ENCODE measurements around the gene SNED1.
A peak's percentile ranks its signal among the peaks of the same experiment; 100 is the strongest.

Gene SNED1

DNA sequence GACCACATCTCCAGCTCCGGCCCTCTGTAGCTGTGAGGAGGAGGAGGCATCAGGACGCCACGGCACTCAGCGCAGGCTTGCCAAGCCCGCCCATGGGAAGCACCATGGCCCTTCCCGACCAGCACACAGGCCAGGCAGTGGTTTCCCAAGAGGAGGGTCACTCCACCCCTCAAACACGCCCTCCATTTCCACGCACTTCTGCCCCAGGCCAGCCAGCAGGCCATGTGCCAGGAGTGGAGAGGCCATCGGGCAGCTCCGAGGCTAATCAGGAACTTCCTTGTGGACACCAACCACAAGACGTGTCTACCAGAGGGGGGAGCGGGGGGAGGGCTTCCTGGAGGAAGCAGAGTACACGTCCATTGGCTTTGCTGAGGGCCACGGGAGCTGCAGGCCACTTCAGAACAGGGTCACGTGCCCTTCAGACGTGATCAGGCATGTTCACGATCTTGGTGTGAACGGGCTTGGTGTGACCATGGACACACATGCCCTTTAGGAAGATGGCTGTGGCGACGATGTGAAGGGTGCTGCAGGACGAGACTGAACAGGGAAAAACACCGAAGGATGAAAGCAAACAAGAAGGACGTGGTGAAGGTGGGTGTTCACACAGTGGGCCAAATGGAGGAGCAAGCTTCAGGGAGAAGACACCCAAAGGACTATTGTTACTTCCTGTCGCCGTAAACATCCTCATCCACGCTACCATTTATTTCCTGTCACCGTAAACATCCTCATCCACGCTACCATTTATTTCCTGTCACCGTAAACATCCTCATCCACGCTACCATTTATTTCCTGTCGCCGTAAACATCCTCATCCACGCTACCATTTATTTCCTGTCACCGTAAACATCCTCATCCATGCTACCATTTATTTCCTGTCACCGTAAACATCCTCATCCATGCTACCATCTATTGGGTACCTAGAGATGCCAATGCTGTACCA lies 110.1 kb downstream of the SNED1 start:
- no peak for DNase-seq (ENCODE audit: low read depth in 2 of 2)

DNA sequence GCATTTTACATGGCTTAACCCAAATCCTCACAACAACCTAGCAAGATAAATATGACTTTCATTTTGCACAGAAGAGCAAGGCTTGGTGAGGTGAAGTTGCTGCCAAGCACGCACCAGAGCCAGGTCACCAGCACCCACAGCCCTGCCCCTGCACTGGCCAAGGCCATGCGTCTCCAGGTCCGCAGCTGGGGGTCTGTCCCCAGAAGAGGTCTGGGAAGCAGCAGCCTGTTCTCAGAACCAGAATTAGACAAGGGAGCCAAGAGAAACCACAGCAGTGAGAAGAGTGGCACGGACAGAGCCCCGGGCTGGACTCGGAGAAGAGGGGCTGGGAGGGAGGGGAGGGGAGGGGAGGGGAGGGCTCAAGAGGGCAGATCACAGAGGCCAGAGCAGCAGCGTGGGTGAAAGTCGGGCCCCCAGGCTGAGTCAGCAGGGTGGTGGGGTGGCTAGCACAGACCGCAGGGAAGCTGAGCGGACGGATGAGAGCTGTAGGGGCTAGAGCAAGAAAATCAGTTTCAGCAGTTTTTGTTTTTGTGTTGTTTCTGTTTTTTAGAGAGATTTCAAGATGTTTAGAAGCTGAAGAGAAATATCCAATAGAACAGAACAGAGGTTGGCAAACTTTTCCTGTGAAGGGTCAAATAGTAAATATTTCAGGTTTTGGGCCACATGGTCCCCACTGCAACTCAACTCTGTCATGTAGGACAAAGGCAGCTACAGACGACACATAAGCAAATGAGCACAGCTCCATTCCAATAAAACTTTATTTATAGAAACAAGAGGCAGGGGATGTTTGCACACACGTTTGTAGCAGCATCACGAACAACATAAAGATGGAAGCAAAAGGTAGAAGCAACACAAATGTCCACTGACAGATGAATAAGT lies 111.0 kb downstream of the SNED1 start:
- peak in 1 of 2 donors; percentile 53 for DNase-seq (ENCODE audit: low read depth in 2 of 2)

DNA sequence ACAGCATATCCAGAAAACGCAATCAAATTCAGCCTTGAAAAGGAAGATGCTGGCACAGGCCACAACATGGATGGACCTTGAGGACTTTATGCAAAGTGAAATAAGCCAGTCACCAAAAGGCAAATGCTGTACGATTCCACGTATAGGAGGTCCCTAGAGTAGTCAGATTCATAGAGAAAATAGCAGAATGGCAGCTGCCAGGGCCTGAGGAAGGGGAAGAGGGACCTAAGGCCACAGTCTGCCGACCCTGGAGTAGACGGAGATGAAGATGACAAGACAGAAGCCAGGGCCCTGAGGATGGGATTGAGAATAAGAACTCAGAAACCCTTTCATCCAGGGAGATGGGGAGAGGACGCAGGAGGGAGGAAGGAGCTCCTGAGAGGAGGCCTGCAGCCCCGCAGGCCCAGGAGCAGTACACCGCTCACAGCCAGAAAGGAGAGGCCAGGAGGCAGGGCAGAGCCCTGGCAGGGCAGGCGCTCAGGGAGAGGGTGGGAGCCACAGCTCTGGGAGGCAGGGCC lies 111.7 kb downstream of the SNED1 start:
- no peak for DNase-seq (ENCODE audit: low read depth in 2 of 2)

DNA sequence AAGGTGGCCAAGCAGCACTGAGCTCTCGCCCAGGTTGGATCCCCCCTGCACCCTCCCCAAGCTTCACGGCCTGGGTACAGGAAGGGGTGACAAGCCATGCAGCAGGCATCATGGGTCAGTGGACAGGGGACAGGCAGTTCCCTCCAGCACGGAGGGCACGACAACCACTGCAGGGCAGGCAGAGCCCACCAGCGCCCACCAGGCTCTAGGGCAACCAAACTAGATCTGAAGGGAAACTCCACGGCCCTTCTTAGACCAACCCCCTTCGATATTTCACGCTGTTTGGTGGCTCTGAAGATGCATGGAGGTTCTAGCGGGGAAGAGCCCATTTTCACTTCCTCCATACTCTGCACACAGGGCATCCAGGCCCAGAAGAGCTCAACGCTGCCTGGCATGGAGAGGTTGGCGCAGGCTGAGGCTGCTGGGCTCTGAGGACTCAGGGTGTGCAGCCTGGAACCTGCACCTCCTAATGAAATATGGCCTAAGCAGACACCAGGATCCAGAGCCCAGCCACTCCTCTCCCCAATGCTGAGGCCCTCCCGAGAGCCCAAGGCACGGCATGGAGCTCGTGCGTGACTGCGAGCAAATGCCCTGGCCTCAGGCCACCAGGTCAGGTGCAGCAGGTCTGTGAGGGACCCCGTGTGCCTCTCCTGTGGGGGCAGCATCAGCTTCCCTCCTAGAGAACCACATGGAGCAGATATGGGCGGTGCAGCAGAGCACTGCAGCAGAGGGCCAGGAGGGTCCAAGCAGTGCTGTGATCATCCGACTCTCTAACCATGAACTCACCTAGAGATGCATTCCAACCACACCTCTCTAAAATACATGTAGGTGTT lies 112.4 kb downstream of the SNED1 start:
- DNase-seq (ENCODE audit: low read depth in 2 of 2) = no peak

DNA sequence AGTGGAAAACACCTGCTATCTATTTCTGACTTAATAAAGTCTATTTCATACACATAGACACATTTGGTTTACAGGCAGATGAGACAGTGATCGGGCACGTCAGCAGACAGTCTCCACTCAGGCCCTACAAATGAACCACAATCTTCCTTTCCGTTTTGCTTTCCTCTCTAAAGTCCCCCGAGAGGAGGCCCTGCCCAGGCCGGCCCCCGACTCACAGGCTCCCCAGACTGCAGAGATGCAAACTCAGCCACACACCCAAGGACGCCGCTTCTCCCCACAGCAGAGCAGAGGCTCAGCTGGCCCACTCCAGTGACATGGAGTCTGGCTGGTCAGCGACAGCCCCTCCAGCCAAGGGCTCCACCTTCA lies 113.0 kb downstream of the SNED1 start:
- DNase-seq (ENCODE audit: low read depth in 2 of 2) = no peak

DNA sequence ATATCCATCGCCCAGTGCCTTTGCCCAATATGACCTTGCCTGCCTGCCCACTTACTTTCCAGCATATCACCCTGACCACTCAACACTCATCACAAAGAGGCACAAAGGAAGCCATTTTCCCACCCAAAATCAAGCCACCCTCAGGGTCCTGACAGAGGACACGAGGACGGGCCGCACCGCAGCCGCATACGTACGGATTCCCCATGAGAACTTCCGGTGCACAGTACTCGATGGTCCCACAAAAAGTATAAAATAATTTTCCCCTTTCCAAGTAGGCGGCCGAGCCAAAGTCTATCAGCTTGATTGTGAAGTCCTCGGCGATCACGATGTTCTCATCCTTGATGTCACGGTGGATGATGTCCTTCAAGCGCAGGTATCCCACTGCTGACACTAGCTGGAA lies 113.6 kb downstream of the SNED1 start:
- no peak for DNase-seq (ENCODE audit: low read depth in 2 of 2)

DNA sequence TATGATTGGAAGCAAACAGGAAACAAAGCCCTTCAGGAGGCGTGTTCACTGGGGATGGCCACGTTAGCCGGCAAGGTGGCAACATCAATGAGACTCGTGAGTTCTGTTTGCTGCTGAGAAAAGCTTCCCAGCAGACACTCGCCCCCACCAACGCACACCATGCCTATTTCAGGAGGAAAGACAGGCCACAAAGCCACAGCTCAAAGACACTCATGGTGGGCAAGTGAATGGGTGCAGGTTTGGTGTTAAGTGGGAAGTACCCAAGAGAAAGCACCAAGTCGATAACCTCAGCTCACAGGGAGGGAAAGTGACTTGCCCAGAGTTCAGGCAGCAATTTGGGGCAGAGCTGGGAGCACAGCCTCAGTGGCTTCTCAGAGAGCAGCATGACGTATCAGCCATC lies 114.2 kb downstream of the SNED1 start:
- DNase-seq (ENCODE audit: low read depth in 2 of 2) = peak; percentile 41 to 58

DNA sequence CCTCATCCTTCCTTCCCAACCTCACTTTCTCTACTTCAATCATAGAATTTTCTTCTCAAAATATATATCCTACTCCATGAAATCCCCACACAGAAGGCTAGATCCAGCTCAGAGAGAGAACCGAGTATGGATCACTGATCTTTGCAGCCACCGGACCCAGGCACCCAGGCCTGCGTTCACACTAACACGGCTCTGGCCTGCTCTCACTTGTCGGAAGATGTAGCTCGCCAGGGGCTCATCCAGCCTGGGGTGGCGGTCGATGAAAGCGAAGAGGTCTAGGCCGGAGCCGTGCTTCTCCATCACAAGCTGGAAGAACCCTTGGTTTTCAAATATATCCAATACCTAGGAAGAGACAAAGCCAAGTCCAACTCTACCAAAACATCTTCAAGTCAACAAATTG lies 116.4 kb downstream of the SNED1 start:
- no peak for DNase-seq (ENCODE audit: low read depth in 2 of 2)

DNA sequence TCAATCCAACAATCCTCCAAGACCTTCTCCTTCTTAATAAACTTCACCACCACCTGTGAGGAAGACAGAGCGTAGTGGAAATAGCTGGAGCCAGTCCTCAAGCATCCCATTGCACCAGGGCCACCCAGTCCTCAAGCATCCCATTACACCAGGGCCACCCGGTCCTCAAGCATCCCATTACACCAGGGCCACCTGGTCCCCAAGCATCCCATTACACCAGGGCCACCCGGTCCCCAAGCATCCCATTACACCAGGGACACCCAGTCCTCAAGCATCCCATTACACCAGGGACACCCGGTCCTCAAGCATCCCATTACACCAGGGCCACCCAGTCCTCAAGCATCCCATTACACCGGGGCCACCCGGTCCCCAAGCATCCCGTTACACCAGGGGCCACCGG lies 116.9 kb downstream of the SNED1 start:
- DNase-seq (ENCODE audit: low read depth in 2 of 2) = no peak

DNA sequence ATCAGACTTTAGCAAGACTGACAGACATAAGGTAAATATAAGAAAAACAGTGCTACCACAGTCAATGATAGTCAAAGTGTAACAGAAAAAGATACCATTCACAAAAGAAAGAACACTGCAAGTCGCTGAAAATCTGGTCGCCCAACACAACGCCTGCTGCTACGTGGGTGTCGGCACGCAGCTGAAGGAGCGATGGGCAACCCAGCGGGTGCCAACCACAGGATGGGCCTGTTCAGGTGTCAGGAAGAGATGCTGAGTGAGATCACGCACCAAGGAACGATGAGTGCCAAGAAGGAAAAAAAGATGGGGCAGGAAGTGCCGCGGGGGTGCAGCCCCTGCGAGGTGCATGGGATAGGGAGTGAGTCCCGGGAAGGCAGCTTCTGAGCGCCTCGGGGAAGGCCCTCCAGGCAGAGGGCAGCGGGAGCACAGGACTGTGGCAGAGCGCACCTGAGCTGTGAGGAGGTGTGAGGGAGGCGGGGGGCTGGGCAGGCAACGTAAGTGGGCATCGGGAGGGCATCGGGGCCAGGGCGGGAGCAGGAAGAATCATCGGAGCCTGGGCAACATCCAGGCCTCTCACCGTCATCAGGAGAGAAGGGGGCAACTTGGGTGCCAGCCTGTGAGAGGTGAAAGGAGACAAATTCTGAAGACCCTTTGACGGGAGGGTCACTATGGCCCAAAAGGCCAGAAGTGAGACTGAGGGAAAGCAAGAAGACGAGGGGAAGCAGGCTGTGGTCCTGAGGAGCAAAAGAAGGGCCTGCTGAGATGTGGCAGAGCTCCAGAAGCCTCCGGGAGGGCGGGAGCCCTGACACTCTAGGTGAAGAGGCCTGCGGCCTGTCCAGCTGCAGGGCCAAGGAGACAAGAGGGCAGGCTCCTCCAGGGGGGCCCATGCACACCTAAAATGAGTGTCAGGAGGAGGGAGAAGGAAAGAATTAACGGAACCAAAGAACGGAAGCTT lies 118.5 kb downstream of the SNED1 start:
- DNase-seq (ENCODE audit: low read depth in 2 of 2) = no peak

DNA sequence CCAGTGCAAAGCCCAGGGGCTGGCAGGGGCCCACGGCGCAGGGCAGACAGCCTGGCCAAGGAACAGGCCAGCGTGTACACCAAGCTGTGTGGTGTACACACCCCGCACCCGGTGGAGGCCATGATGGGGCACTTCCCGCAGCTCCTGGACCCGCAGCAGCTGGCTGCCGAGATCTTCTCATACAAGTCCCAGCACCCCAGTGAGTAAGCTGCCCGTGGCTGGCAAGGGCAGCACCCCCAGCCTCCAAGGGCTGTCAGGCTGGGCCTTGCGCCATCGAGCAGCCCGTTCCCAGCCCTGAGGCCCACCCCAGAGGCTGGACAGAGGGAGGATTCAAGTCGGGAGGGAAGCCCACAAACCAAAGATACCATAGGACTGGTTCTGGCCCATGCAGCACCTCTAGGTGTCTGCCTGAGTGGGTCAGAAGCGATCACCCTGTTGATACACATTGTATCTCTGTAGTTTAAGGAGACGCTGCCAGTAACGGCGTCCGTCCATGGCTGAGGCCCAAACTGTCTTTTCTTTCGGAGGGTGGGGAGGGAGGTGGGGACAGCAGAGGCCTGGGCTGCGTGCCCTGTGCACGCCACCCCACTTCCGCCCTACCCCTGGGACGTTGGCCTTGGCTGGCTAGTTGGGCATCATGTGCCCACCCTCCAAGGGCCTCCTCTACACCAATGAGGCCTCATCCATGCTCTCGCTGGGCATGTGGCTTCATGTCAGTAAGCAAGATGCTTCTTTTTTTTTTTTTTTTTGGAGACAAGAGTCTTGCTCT lies 120.5 kb downstream of the SNED1 start:
- DNase-seq (ENCODE audit: low read depth in 2 of 2) = no peak

DNA sequence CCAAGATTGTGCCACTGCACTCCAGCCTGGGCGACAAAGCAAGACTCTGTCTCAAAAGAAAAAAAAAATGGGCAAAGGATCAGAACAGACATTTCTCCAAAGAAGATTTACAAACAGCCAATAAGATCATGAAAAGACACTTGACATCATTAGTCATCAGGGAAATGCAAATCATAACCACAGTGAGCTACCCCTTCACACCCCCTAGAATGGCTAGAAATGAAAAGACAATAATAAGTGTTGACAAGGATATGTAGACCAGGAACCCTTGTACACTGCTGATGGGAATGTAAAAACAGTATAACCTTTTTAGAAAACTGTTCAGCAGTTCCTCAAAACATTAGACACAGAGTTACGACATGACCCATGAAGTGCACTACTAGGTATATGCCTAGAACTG lies 122.0 kb downstream of the SNED1 start:
- no peak for DNase-seq (ENCODE audit: low read depth in 2 of 2)

DNA sequence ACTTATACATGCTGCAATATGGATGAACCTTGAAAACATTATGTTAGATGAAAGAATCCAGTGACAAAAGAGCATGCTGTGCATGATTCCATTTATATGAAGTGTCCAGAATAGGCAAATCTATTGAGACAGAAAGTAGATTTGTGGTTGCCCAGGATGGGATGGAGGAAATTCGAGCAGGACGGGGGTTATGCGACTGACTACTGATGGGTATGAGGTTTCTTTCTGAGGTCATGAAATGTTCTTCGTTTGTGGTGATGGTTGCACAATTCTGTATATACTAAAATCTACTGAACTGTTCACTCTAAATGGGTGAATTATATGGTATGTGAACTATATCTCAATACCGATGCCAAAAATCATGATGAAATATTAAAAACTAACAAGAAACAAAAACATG lies 122.6 kb downstream of the SNED1 start:
- DNase-seq (ENCODE audit: low read depth in 2 of 2) = no peak

DNA sequence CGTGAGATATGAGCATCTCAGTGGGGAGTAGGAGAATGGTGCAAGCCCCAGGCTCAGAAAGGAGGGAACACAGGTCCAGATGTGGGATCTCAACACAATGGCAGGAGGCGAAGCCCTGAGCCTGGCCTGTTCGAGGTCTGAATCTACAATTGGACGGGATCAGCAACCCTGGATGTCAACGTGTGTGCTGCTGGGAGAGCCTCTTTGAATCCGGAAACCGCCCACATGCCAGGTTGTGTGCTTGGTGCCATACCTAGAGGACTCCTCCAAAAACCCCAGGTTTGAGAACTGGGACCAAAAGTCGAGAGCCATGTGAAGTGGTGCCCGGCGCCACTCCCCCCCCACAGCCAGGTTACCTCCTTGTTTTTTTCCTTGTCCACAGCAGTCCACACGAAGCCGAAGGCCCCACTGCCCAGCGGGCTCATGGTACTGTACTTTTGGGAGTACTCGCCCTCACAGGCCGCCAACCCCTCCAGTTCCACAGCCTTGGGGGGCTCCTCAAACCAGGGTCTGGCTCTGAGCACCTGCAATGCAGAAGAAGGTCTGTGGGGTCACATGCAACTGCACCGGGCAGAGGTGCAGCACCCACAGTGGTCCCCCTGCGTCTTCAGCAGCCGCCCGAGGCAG lies 124.1 kb downstream of the SNED1 start:
- DNase-seq (ENCODE audit: low read depth in 2 of 2) = no peak

DNA sequence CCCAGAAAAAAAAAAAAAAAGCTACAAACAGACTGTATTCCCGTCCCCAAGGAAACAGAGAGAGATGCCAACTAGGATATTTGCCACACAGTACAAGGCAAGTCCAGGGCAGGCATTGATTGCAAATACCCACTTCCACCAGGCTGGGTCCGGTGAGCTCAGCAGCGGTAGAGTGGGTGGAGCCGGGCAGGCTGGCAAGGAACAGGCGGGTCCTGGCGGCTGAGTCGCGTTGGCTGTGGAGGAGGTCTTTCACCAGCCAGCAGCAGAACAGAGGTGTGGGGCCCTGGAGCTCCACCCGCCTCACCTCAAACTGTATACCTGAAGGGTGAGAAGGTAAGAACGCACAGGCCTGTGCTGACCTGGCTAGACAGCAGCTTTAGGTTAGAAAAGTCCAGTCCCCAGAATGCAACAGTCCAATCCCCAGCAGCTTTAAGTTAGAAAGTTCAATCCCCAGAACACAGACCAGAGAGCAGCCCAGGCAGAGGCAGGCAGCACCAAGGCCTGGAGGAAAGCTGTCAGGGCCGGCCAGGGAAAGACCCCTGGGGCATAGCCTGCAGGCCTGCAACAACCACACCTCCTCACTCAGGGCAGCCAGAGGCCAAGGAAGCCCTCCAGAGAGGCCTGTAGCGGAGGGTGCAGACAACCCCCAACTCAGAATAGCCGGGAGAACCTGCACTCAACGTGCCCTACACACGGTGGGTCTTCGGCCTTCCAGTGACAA lies 125.6 kb downstream of the SNED1 start:
- no peak for DNase-seq (ENCODE audit: low read depth in 2 of 2)

DNA sequence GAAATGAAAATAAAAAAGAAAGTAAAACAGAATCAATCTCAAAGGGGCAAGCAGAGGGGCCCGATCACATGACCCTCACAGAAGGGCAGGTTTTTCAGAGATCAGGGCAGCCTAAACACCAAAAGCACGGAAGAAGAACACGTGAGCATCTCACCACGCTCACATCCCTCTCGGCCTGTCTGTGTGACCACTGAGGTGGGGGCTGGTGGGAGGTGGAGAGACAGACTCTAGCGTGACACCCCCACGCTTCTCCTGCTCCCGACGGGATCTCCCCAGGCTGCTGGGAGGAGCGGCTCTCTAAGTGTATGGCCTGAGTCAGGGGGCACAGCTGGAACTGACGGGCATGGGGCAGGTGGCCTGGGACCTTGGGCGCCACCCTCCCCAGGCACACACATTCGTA lies 127.2 kb downstream of the SNED1 start:
- DNase-seq (ENCODE audit: low read depth in 2 of 2) = no peak

DNA sequence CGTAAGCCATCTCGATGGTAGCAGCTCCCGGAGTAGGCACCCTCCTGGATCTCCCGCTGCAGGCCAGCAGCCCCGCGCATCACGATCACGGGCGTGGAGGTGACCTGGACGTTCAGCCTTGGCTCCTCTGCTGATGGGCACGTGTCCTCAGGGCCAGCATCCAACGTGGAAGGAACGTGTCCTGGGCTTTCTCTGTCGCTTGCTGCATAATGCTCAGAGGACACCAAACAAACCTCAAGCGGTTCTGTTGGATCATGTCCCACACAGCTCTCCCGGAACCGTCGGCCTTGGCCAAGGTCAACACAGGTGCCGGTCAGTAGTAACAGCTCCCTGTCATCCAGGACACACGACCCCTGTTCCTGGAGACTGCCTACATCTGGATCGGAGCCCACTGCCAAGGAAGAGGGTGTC lies 127.8 kb downstream of the SNED1 start:
- DNase-seq (ENCODE audit: low read depth in 2 of 2) = no peak

DNA sequence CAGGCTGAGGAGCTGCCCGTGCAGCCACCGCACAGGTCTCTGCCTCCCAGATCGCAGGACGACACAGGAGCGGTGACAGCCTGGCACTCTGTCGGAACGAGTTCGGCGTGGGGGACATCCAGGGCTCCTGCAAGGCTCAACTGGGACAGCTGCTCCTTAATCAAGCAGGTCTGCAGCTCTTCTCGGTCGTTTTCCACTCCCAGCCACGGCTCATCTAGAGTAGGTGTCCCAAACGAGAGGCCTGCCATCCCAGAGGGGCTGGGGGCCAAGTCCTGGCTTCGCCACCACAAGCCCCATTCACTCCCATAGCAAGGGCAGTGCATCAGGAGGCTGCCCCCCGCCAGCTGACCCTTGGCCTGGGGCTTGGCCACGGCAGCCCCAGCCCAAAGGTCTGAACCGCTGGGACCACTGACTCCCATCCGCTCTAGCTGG lies 128.4 kb downstream of the SNED1 start:
- DNase-seq (ENCODE audit: low read depth in 2 of 2) = no peak

DNA sequence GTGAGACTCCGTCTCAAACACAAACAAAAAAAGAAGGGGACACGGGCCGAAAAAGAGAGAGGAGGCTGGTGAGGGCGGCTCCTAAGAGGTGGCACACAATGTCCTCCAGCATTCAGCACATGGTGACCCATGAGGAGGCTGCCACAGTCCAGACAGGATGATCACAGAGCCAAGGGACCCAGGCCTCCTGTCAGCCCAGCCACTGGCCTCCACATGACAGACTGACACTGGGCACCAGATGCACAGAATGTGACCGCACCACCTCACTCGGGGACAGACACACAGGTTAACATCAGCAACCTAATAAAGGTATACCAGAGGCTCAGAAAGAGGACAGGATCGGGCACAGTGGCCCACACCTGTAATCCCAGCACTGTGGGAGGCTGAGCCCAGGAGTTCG lies 129.8 kb downstream of the SNED1 start:
- DNase-seq (ENCODE audit: low read depth in 2 of 2) = no peak
